GDM1 (cell line): ENCODE data around the gene PHGDH.

Experiments
- DNase-seq: peaks from one replicate; lab custom pipeline; 2025; lab: John Stamatoyannopoulos, UW

Gene PHGDH

GRCh38 chr1:119791377-119791776, 79.6 kb downstream of the PHGDH start:
- no peak for DNase-seq
